ENCODE data around the gene CDKL1.
"Not testable (repeated sequence)": the region's sequence is repeated elsewhere in the genome, so short reads cannot be mapped to it uniquely, and the experiment has no call there.

The CDKL1 gene

GRCh38 chr14:50331596-50331995 is 65.1 kb downstream of the CDKL1 start:
- DNase-seq (ENCODE audit: low read depth): no peak
- no peak overlapping the region for H3K4me3 ChIP-seq (ENCODE audit: control insufficient read depth, low read depth, low read length)
- TF ChIP-seq CTCF (IDR thresholded peaks at IDR 0.05; ENCODE audit: control insufficient read depth, insufficient read depth, low read depth, low read length, missing control alignments): no peak

- peak overlapping the region; percentile 19 for H3K4me3 ChIP-seq (ENCODE audit: control insufficient read depth, low read depth, low read length)
- TF ChIP-seq CTCF (IDR thresholded peaks at IDR 0.05; ENCODE audit: control insufficient read depth, insufficient read depth, low read depth, low read length, missing control alignments): peak; percentile 92
- DNase-seq (ENCODE audit: low read depth): peak; percentile 81
Observed at GRCh38 chr14:50321009-50321660, 75.5 kb downstream of the CDKL1 start.

GRCh38 chr14:50320283-50320682 is 76.4 kb downstream of the CDKL1 start:
- DNase-seq (ENCODE audit: low read depth): no peak
- no peak for TF ChIP-seq CTCF (IDR thresholded peaks at IDR 0.05; ENCODE audit: control insufficient read depth, insufficient read depth, low read depth, low read length, missing control alignments)
- peak overlapping the region; percentile 3; the same call in 1 of the 2 replicates for H3K4me3 ChIP-seq (ENCODE audit: control insufficient read depth, low read depth, low read length)

- TF ChIP-seq CTCF (IDR thresholded peaks at IDR 0.05; ENCODE audit: control insufficient read depth, insufficient read depth, low read depth, low read length, missing control alignments): no peak
- H3K4me3 ChIP-seq (ENCODE audit: control insufficient read depth, low read depth, low read length): no peak overlapping the region
- DNase-seq (ENCODE audit: low read depth): no peak
Observed at GRCh38 chr14:50319721-50320120, 77.0 kb downstream of the CDKL1 start.

- no peak overlapping the region for H3K4me3 ChIP-seq (ENCODE audit: control insufficient read depth, low read depth, low read length)
Observed at GRCh38 chr14:50319293-50319692, 77.4 kb downstream of the CDKL1 start.

GRCh38 chr14:50318031-50318626 is 78.6 kb downstream of the CDKL1 start:
- TF ChIP-seq CTCF (IDR thresholded peaks at IDR 0.05; ENCODE audit: control insufficient read depth, insufficient read depth, low read depth, low read length, missing control alignments): peak; percentile 59
- DNase-seq (ENCODE audit: low read depth): peak; percentile 29
- H3K4me3 ChIP-seq (ENCODE audit: control insufficient read depth, low read depth, low read length): no peak overlapping the region

More at GRCh38 chr14:50319293-50319692, 77.4 kb downstream of the CDKL1 start:
- DNase-seq (ENCODE audit: low read depth): no peak
- TF ChIP-seq CTCF (IDR thresholded peaks at IDR 0.05; ENCODE audit: control insufficient read depth, insufficient read depth, low read depth, low read length, missing control alignments): no peak

- not testable (repeated sequence) for DNase-seq (ENCODE audit: low read depth); H3K4me3 ChIP-seq (ENCODE audit: control insufficient read depth, low read depth, low read length)
Observed at GRCh38 chr14:50314098-50314497, 82.6 kb downstream of the CDKL1 start.

Measured in AG09309 (cell line).